Measurements from ENCODE around the gene PTPRR.
A peak's percentile ranks its signal among the peaks of the same experiment; 100 is the strongest.

The PTPRR gene

GRCh38 chr12:70876952-70877351 lies 43.6 kb downstream of the PTPRR start:
- in situ Hi-C loops (cut with HindIII; ENCODE audit: low sequenced_read_pairs), result no loop called here
- no peak overlapping the region for H3K4me3 ChIP-seq (ENCODE audit: low read depth, low read length)
- no peak for DNase-seq (ENCODE audit: low read depth)
- TF ChIP-seq CTCF (IDR thresholded peaks at IDR 0.05; ENCODE audit: low read depth, low read length, missing control alignments), result no peak

- no peak for TF ChIP-seq CTCF (IDR thresholded peaks at IDR 0.05; ENCODE audit: low read depth, low read length, missing control alignments)
- H3K4me3 ChIP-seq (ENCODE audit: low read depth, low read length), result no peak overlapping the region
- in situ Hi-C loops (cut with HindIII; ENCODE audit: low sequenced_read_pairs), result no loop called here
- no peak for DNase-seq (ENCODE audit: low read depth)
Measured at GRCh38 chr12:70875628-70876027, 44.9 kb downstream of the PTPRR start.

- no peak overlapping the region for H3K4me3 ChIP-seq (ENCODE audit: low read depth, low read length)
- in situ Hi-C loops (cut with HindIII; ENCODE audit: low sequenced_read_pairs), result no loop called here
- no peak for TF ChIP-seq CTCF (IDR thresholded peaks at IDR 0.05; ENCODE audit: low read depth, low read length, missing control alignments)
- no peak for DNase-seq (ENCODE audit: low read depth)
Measured at GRCh38 chr12:70854881-70855568, 65.5 kb downstream of the PTPRR start.

GRCh38 chr12:70854138-70854537 lies 66.4 kb downstream of the PTPRR start:
- no peak for DNase-seq (ENCODE audit: low read depth)
- no peak for TF ChIP-seq CTCF (IDR thresholded peaks at IDR 0.05; ENCODE audit: low read depth, low read length, missing control alignments)
- in situ Hi-C loops (cut with HindIII; ENCODE audit: low sequenced_read_pairs), result no loop called here
- no peak overlapping the region for H3K4me3 ChIP-seq (ENCODE audit: low read depth, low read length)

- no peak overlapping the region for H3K4me3 ChIP-seq (ENCODE audit: low read depth, low read length)
- in situ Hi-C loops (cut with HindIII; ENCODE audit: low sequenced_read_pairs), result no loop called here
- no peak for TF ChIP-seq CTCF (IDR thresholded peaks at IDR 0.05; ENCODE audit: low read depth, low read length, missing control alignments)
- peak; percentile 12 for DNase-seq (ENCODE audit: low read depth)
Measured at GRCh38 chr12:70853326-70853725, 67.2 kb downstream of the PTPRR start.

- no peak overlapping the region for H3K4me3 ChIP-seq (ENCODE audit: low read depth, low read length)
- no peak for DNase-seq (ENCODE audit: low read depth)
- TF ChIP-seq CTCF (IDR thresholded peaks at IDR 0.05; ENCODE audit: low read depth, low read length, missing control alignments), result no peak
- in situ Hi-C loops (cut with HindIII; ENCODE audit: low sequenced_read_pairs), result no loop called here
Measured at GRCh38 chr12:70852416-70853150, 68.0 kb downstream of the PTPRR start.
